Measurements from ENCODE around the gene PCBP4.

DNA sequence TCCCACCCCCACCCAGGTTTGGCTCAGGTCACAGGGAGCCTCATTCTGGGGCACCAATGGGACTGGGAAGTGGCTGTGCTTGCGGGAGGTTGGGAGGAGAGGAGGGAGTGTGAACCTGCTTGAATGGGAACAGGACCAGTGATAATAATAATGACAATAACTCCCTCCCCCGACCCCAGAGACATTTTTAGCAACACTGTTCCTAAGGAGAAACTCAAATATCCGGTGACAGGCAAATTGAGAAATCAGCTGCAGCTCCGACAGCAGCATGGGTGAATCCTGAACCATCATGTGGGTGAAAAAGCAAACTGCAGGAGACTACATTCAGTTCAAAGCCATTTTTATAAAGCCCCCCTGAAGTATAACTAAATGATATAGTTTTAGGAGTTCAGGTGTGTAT lies 40.0 kb upstream of the PCBP4 start:
- TF ChIP-seq ZFP30 (CRISPR knock-in tag; IDR thresholded peaks at IDR 0.05) (no peak), ZFP3 (CRISPR knock-in tag; IDR thresholded peaks at IDR 0.05) (no peak), BACH2 (CRISPR knock-in tag; IDR thresholded peaks at IDR 0.05; ENCODE audit: borderline replicate concordance) (no peak)
- TF ChIP-seq, protein P1, sequence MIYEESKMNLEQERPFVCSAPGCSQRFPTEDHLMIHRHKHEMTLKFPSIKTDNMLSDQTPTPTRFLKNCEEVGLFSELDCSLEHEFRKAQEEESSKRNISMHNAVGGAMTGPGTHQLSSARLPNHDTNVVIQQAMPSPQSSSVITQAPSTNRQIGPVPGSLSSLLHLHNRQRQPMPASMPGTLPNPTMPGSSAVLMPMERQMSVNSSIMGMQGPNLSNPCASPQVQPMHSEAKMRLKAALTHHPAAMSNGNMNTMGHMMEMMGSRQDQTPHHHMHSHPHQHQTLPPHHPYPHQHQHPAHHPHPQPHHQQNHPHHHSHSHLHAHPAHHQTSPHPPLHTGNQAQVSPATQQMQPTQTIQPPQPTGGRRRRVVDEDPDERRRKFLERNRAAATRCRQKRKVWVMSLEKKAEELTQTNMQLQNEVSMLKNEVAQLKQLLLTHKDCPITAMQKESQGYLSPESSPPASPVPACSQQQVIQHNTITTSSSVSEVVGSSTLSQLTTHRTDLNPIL (CRISPR knock-in tag; IDR thresholded peaks at IDR 0.05; ENCODE audit: low read depth), result no peak

All from SK-N-SH treated with all-trans-retinoic acid at 6 μM for 48 hours (cell line).